HepG2 (cell line): ENCODE data around the gene OARD1.

Source experiments
- EZH2 ChIP-seq: conservative IDR thresholded peaks from 2 replicates; pipeline ENCODE4 v1.6.1; 2012; ENCODE audit warnings: mild to moderate bottlenecking, low read depth, low read length, moderate library complexity
- MXI1 ChIP-seq: IDR thresholded peaks from 3 replicates; pipeline ENCODE4 v1.6.1; 2012; ENCODE audit warnings: low read depth, low read length, inconsistent platforms, borderline replicate concordance
- ZSCAN29 ChIP-seq: sonication (generic); formaldehyde crosslinking; conservative IDR thresholded peaks from 2 replicates; pipeline ENCODE4 v1.4.0; 2020; ENCODE audit warnings: mild to moderate bottlenecking, missing genetic modification reagents
- TF ChIP-seq, protein P1 (sequence below): sonication (generic); formaldehyde crosslinking; conservative IDR thresholded peaks from 2 replicates; pipeline ENCODE4 v1.4.0; 2020; ENCODE audit warnings: missing genetic modification reagents

- TF ChIP-seq ZSCAN29 (CRISPR knock-in tag), result no peak
- TF ChIP-seq, protein P1, sequence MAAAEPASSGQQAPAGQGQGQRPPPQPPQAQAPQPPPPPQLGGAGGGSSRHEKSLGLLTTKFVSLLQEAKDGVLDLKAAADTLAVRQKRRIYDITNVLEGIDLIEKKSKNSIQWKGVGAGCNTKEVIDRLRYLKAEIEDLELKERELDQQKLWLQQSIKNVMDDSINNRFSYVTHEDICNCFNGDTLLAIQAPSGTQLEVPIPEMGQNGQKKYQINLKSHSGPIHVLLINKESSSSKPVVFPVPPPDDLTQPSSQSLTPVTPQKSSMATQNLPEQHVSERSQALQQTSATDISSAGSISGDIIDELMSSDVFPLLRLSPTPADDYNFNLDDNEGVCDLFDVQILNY (CRISPR knock-in tag), result no peak
- TF ChIP-seq EZH2, result no peak
- no peak for TF ChIP-seq MXI1
Measured at GRCh38 chr6:41078101-41078500, 5.9 kb upstream of the OARD1 start.
